A549 (cell line): ENCODE results near the gene CKAP5.

Source experiments
- CTCF ChIP-seq: fragments of >200 bp; sonication (Bioruptor Twin); formaldehyde crosslinking; IDR thresholded peaks from 3 replicates; pipeline ENCODE4 v1.5.1; 2016
- EP300 ChIP-seq, 2 experiments: fragments of >200 bp; sonication (Bioruptor Twin); formaldehyde crosslinking; IDR thresholded peaks; 2 replicates in 1 of 2; 3 replicates in 1 of 2; pipeline ENCODE4 v1.6.1; 2016 to 2017
- FOSL2 ChIP-seq, 2 experiments: fragments of 450-650 bp in 1 of 2; fragments of >200 bp in 1 of 2; sonication (Bioruptor Twin) in 1 of 2; formaldehyde crosslinking; IDR thresholded peaks; 2 replicates each; pipeline versions ENCODE4 v1.5.0 to v1.6.1; 2016 to 2020; ENCODE audit warnings: mild to moderate bottlenecking in 1 of 2, moderate library complexity in 1 of 2
- JUNB ChIP-seq: fragments of >200 bp; sonication (Bioruptor Twin); formaldehyde crosslinking; IDR thresholded peaks from 2 replicates; pipeline ENCODE4 v1.6.1; 2016
- MAX ChIP-seq: IDR thresholded peaks from 2 replicates; pipeline ENCODE4 v1.6.1; 2012
- NR3C1 ChIP-seq: fragments of >200 bp; sonication (Bioruptor Twin); formaldehyde crosslinking; IDR thresholded peaks from 3 replicates; pipeline ENCODE4 v1.6.1; 2017
- POLR2AphosphoS2 ChIP-seq: conservative IDR thresholded peaks from 2 replicates; pipeline ENCODE4 v1.6.1; 2012; ENCODE audit warnings: low read length, improper control_type of control experiment, inconsistent platforms
- RNF2 ChIP-seq: fragments of 200-600 bp; sonication (generic); IDR thresholded peaks from 2 replicates; pipeline ENCODE4 v1.6.1; 2016; ENCODE audit warnings: low read depth, mild to moderate bottlenecking, antibody characterized with exemption, moderate library complexity, borderline replicate concordance
- TFCP2L1 ChIP-seq: fragments of 250-450 bp; sonication (Bioruptor Pico); IDR thresholded peaks from 2 replicates; pipeline ENCODE4 v1.5.0; 2021; ENCODE audit warnings: mild to moderate bottlenecking
- USF2 ChIP-seq: fragments of 450-650 bp; IDR thresholded peaks from 2 replicates; pipeline ENCODE4 v1.6.1; 2014; ENCODE audit warnings: antibody characterized with exemption
- ZC3H11A ChIP-seq: fragments of 450-650 bp; IDR thresholded peaks from 2 replicates; pipeline ENCODE4 v1.6.1; 2014; ENCODE audit warnings: antibody characterized with exemption, mild to moderate bottlenecking

- TF ChIP-seq CTCF, result no peak
- no peak for TF ChIP-seq USF2
- TF ChIP-seq EP300 (IDR thresholded peaks at IDR 0.05), result no peak
- TF ChIP-seq FOSL2 (IDR thresholded peaks at IDR 0.05), result no peak
- no peak for TF ChIP-seq FOSL2 (CRISPR knock-in tag; IDR thresholded peaks at IDR 0.05)
- no peak for TF ChIP-seq MAX
- TF ChIP-seq POLR2AphosphoS2, result no peak
- TF ChIP-seq ZC3H11A, result no peak
- TF ChIP-seq TFCP2L1 (CRISPR knock-in tag), result no peak
- no peak for TF ChIP-seq JUNB
- TF ChIP-seq NR3C1, result no peak
- TF ChIP-seq RNF2, result no peak
Observed at GRCh38 chr11:46834821-46835220, 11.3 kb downstream of the CKAP5 start.
